SK-N-SH treated with all-trans-retinoic acid at 6 μM for 48 hours (cell line): ENCODE measurements around the gene TXNDC9.

Experiments used
- CSRNP3 ChIP-seq: fragments of 250-450 bp; sonication (Bioruptor Pico); IDR thresholded peaks from 2 replicates; pipeline ENCODE4 v1.5.1; 2021; ENCODE audit warnings: mild to moderate bottlenecking, moderate library complexity
- ISL1 ChIP-seq: fragments of 250-450 bp; sonication (Bioruptor Pico); IDR thresholded peaks from 2 replicates; pipeline ENCODE4 v2.1.2; 2022; ENCODE audit warnings: mild to moderate bottlenecking, moderate library complexity
- ZC3H10 ChIP-seq: fragments of 250-450 bp; sonication (Bioruptor Pico); IDR thresholded peaks from 2 replicates; pipeline ENCODE4 v1.5.1; 2021; ENCODE audit warnings: mild to moderate bottlenecking, moderate library complexity
- ZFP3 ChIP-seq: fragments of 250-450 bp; sonication (Bioruptor Pico); IDR thresholded peaks from 2 replicates; pipeline ENCODE4 v1.5.0; 2020; ENCODE audit warnings: mild to moderate bottlenecking, moderate library complexity
- ZNF8 ChIP-seq: fragments of 450-650 bp; formaldehyde crosslinking; IDR thresholded peaks from 2 replicates; pipeline ENCODE4 v1.5.0; 2020; ENCODE audit warnings: mild to moderate bottlenecking, moderate library complexity
- TF ChIP-seq, protein P1 (sequence below): fragments of 250-450 bp; sonication (Bioruptor Pico); IDR thresholded peaks from 2 replicates; pipeline ENCODE4 v1.8.0; 2020; ENCODE audit warnings: mild to moderate bottlenecking, moderate library complexity, borderline replicate concordance

DNA sequence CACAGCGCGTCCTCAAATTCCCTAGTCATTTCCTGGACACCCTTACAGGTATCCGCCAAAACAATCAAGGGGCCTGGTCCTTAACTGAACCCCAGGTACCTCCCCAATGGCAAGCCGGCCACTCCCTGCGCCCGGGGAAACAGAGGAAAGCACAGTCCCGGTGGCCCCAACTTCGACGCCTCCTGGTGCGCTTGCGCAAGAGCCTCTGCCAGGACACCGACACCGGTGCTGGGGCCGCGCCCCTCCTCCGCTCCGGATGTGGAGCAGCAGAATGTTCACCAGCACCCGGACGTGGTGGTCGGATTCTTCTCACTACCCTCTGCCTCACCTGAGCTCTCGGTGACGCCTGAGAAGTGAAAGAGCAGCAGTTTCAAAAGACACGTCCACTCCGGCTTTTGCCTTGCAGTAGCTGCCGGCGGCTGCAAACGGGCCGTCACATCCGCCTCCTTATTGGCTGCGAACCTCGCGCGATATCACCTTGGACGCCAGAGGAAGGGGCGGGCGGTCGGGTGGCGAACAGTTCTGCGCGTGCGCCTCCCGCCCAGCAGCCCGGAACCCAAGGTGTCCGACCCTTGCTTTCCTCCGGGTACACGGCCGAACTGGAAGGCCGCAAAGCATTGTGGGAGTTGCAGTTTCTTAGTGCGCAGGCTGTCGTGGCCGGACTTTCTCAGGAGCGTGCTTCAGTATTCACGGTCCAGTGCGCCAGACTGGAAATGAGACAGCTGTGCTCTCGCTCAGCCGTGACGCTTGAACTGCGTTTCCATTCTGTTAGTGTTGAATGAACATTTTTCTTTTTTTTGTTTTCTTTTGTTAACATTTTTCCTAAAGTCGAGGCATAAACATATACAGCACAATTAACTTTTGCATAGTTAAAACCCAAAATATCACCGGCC is at the start of gene TXNDC9:
- TF ChIP-seq ZC3H10 (CRISPR knock-in tag): no peak
- TF ChIP-seq ZFP3 (CRISPR knock-in tag): no peak
- no peak for TF ChIP-seq ZNF8 (CRISPR knock-in tag)
- TF ChIP-seq, protein P1, sequence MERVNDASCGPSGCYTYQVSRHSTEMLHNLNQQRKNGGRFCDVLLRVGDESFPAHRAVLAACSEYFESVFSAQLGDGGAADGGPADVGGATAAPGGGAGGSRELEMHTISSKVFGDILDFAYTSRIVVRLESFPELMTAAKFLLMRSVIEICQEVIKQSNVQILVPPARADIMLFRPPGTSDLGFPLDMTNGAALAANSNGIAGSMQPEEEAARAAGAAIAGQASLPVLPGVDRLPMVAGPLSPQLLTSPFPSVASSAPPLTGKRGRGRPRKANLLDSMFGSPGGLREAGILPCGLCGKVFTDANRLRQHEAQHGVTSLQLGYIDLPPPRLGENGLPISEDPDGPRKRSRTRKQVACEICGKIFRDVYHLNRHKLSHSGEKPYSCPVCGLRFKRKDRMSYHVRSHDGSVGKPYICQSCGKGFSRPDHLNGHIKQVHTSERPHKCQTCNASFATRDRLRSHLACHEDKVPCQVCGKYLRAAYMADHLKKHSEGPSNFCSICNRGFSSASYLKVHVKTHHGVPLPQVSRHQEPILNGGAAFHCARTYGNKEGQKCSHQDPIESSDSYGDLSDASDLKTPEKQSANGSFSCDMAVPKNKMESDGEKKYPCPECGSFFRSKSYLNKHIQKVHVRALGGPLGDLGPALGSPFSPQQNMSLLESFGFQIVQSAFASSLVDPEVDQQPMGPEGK (CRISPR knock-in tag): no peak
- TF ChIP-seq ISL1 (CRISPR knock-in tag): no peak
- TF ChIP-seq CSRNP3: no peak
